Measurements from ENCODE around the gene TYMP. TPM values are rescaled to one million over a fixed set of nuclear protein-coding genes. Genes with fewer than 3 reads are reported as not detected.

Gene TYMP
- total RNA-seq, 1 experiment from 2014 or later: 5.9 TPM

GRCh38 chr22:50550395-50550794 lies 20.6 kb upstream of the TYMP start:
- no peak overlapping the region for H2AFZ ChIP-seq
- TF ChIP-seq CTCF (conservative IDR thresholded peaks at IDR 0.05): no peak
- no peak for TF ChIP-seq EZH2 (IDR thresholded peaks at IDR 0.05; ENCODE audit: low read depth)
- H3K4me3 ChIP-seq: no peak overlapping the region
- no peaks in the 10 kb centered on the region for H3K36me3 ChIP-seq (ENCODE audit: low read depth)
- intact Hi-C loops (cut with micrococcal nuclease; ENCODE audit: unreplicated experiment): no loop called here
- no TSS peak for BruUV-seq (replicated peaks)
- H3K27me3 ChIP-seq (ENCODE audit: insufficient read depth, low read depth): no peaks in the 10 kb centered on the region
- no peaks in the 10 kb centered on the region for H3K79me2 ChIP-seq (ENCODE audit: low read depth)
- H3K4me1 ChIP-seq (replicated peaks; ENCODE audit: insufficient read depth): peaks cover 11% of the 10 kb centered on the region
- ChIA-PET CTCF (interaction anchor here (0.6 kb wide), 1 partner anchor 21 kb away, joined by 7 read pairs; no protein-coding TSS in a partner anchor), POLR2A (ENCODE audit: unreplicated experiment) (no interaction called here)
- peaks cover 3% of the 10 kb centered on the region; the same call in 1 of the 2 replicates for H3F3A ChIP-seq (ENCODE audit: insufficient read depth, low read depth)
- no peaks in the 10 kb centered on the region for H3K9me3 ChIP-seq (ENCODE audit: insufficient read depth, low read depth)
- no peaks in the 10 kb centered on the region for H3K9me2 ChIP-seq (ENCODE audit: insufficient read depth)
- H3K4me2 ChIP-seq: no peak overlapping the region
- DNase-seq: no peak
- H3K27ac ChIP-seq: no peak overlapping the region
- no peaks in the 10 kb centered on the region for H4K20me1 ChIP-seq (ENCODE audit: insufficient read depth)

DNA sequence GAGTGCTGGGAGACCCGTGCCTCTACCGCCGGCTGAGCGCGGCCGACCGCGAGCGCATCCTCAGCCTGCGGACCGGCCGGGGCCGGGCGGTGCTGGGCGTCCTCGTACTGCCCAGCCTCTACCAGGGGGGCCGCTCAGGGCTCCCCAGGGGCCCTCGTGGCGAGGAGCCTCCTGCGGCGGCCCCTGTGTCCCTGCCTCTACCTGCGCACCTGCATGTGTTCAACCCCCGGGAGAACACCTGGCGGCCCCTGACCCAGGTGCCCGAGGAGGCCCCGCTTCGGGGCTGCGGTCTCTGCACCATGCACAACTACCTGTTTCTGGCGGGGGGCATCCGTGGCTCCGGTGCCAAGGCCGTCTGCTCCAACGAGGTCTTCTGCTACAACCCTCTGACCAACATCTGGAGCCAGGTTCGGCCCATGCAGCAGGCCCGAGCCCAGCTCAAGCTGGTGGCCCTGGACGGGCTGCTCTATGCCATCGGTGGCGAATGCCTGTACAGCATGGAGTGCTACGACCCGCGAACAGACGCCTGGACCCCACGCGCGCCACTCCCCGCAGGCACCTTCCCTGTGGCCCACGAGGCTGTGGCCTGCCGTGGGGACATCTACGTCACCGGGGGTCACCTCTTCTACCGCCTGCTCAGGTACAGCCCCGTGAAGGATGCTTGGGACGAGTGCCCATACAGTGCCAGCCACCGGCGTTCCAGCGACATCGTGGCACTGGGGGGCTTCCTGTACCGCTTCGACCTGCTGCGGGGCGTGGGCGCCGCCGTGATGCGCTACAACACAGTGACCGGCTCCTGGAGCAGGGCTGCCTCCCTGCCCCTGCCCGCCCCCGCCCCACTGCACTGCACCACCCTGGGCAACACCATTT lies 19.3 kb upstream of the TYMP start:
- intact Hi-C loops (cut with micrococcal nuclease; ENCODE audit: unreplicated experiment): no loop called here
- H2AFZ ChIP-seq: no peak overlapping the region
- H4K20me1 ChIP-seq (ENCODE audit: insufficient read depth): no peaks in the 10 kb centered on the region
- no peak overlapping the region for H3K27ac ChIP-seq
- no peaks in the 10 kb centered on the region for H3K79me2 ChIP-seq (ENCODE audit: low read depth)
- ChIA-PET POLR2A (ENCODE audit: unreplicated experiment) (no interaction called here), CTCF (no interaction called here)
- H3K9me2 ChIP-seq (ENCODE audit: insufficient read depth): no peaks in the 10 kb centered on the region
- no peaks in the 10 kb centered on the region for H3K36me3 ChIP-seq (ENCODE audit: low read depth)
- no peaks in the 10 kb centered on the region for H3K27me3 ChIP-seq (ENCODE audit: insufficient read depth, low read depth)
- TF ChIP-seq EZH2 (IDR thresholded peaks at IDR 0.05; ENCODE audit: low read depth) (no peak), CTCF (conservative IDR thresholded peaks at IDR 0.05) (no peak)
- no peak for DNase-seq
- H3K4me3 ChIP-seq: no peak overlapping the region
- BruUV-seq (replicated peaks): no TSS peak
- H3K4me1 ChIP-seq (replicated peaks; ENCODE audit: insufficient read depth): peaks cover 23% of the 10 kb centered on the region
- no peak overlapping the region for H3K4me2 ChIP-seq
- H3K9me3 ChIP-seq (ENCODE audit: insufficient read depth, low read depth): no peaks in the 10 kb centered on the region
- H3F3A ChIP-seq (ENCODE audit: insufficient read depth, low read depth): peaks cover 15% of the 10 kb centered on the region; the same call in 1 of the 2 replicates

GRCh38 chr22:50548040-50548920 lies 18.5 kb upstream of the TYMP start:
- intact Hi-C loops (cut with micrococcal nuclease; ENCODE audit: unreplicated experiment): no loop called here
- H3K9me3 ChIP-seq (ENCODE audit: insufficient read depth, low read depth): no peaks in the 10 kb centered on the region
- CTCF ChIA-PET: interaction anchor here (0.6 kb wide), 1 partner anchor 581 kb away, joined by 5 read pairs; no protein-coding TSS in a partner anchor

More at GRCh38 chr22:50548040-50548920, 18.5 kb upstream of the TYMP start:
- no peaks in the 10 kb centered on the region for H4K20me1 ChIP-seq (ENCODE audit: insufficient read depth)
- POLR2A ChIA-PET (ENCODE audit: unreplicated experiment): no interaction called here
- no peak overlapping the region for H3K27ac ChIP-seq
- H2AFZ ChIP-seq: no peak overlapping the region
- no peak for DNase-seq
- no TSS peak for BruUV-seq (replicated peaks)
- H3K9me2 ChIP-seq (ENCODE audit: insufficient read depth): no peaks in the 10 kb centered on the region
- no peaks in the 10 kb centered on the region for H3K27me3 ChIP-seq (ENCODE audit: insufficient read depth, low read depth)
- no peak overlapping the region for H3K4me3 ChIP-seq
- no peaks in the 10 kb centered on the region for H3K36me3 ChIP-seq (ENCODE audit: low read depth)
- peaks cover 32% of the 10 kb centered on the region for H3K4me1 ChIP-seq (replicated peaks; ENCODE audit: insufficient read depth)
- no peaks in the 10 kb centered on the region for H3K79me2 ChIP-seq (ENCODE audit: low read depth)
- TF ChIP-seq EZH2 (IDR thresholded peaks at IDR 0.05; ENCODE audit: low read depth) (no peak), CTCF (conservative IDR thresholded peaks at IDR 0.05) (no peak)
- H3K4me2 ChIP-seq: no peak overlapping the region
- H3F3A ChIP-seq (ENCODE audit: insufficient read depth, low read depth): peaks cover 24% of the 10 kb centered on the region
